Fibroblast of lung (primary cell): ENCODE measurements around the gene CFAP74. TPM values are rescaled to one million over a fixed set of nuclear protein-coding genes. Genes with fewer than 3 reads are reported as not detected.

ENCODE experiments used
- DNase-seq, 2 donors: peaks; one replicate each; pipeline versions ENCODE4 v3.0.0 to v3.0.0-alpha.2; 2010; ENCODE audit warnings: low read depth in 2 of 2
- H2AFZ ChIP-seq: 2 replicates; pipeline ENCODE4 v1.5.1; 2012; ENCODE audit warnings: low read length, control low read depth, inconsistent platforms
- H3K27ac ChIP-seq: 2 replicates; pipeline ENCODE4 v1.5.1; 2011; ENCODE audit warnings: low read length, control low read depth; ENCODE audit not compliant: insufficient read depth
- H3K27me3 ChIP-seq: 2 replicates; pipeline ENCODE4 v1.5.1; 2011; ENCODE audit warnings: mild to moderate bottlenecking, low read length; ENCODE audit not compliant: control insufficient read depth, insufficient read depth
- H3K36me3 ChIP-seq: 2 replicates; pipeline ENCODE4 v1.5.1; 2011; ENCODE audit warnings: low read length; ENCODE audit not compliant: control insufficient read depth, insufficient read depth
- H3K4me1 ChIP-seq: 2 replicates; pipeline ENCODE4 v1.5.1; 2011; ENCODE audit warnings: low read length; ENCODE audit not compliant: control insufficient read depth, insufficient read depth; ENCODE audit errors: extremely low read depth
- H3K4me2 ChIP-seq: 2 replicates; pipeline ENCODE4 v1.5.1; 2011; ENCODE audit warnings: low read length, control low read depth; ENCODE audit not compliant: insufficient read depth; ENCODE audit errors: extremely low read depth
- H3K4me3 ChIP-seq, 4 experiments: fragments of 200-600 bp in 1 of 4; sonication (generic) in 1 of 4; replicated peaks in 1 of 4; 2 replicates each; pipeline ENCODE4 v1.5.1; 2011 to 2016; ENCODE audit warnings: low read length in 4 of 4, low read depth in 3 of 4, mild to moderate bottlenecking in 3 of 4, control low read depth in 2 of 4, inconsistent platforms in 1 of 4, mixed read lengths in 1 of 4; ENCODE audit not compliant: insufficient read depth in 1 of 4; ENCODE audit errors: control extremely low read depth in 1 of 4
- H3K79me2 ChIP-seq: 2 replicates; pipeline ENCODE4 v1.5.1; 2012; ENCODE audit warnings: mild to moderate bottlenecking, low read length, inconsistent platforms; ENCODE audit not compliant: control insufficient read depth, insufficient read depth
- H3K9ac ChIP-seq: 2 replicates; pipeline ENCODE4 v1.5.1; 2011; ENCODE audit warnings: mild to moderate bottlenecking, low read length, control low read depth; ENCODE audit not compliant: insufficient read depth
- H3K9me3 ChIP-seq: 2 replicates; pipeline ENCODE4 v1.5.1; 2012; ENCODE audit warnings: low read depth, low read length; ENCODE audit not compliant: control insufficient read depth, insufficient read depth
- H4K20me1 ChIP-seq: 2 replicates; pipeline ENCODE4 v1.5.1; 2011; ENCODE audit warnings: low read length; ENCODE audit not compliant: control insufficient read depth, insufficient read depth; ENCODE audit errors: extremely low read depth
- EZH2 ChIP-seq: IDR thresholded peaks from 2 replicates; pipeline ENCODE4 v1.5.1; 2012; ENCODE audit warnings: low read length, control low read depth, mild to moderate bottlenecking; ENCODE audit errors: missing control alignments
- polyA plus RNA-seq, 2 donors: library from polyadenylated mRNA; depleted of rRNA in 1 of 2; stranded (reverse) in 1 of 2; unstranded in 1 of 2; fragments of >200 nt; gene quantifications; 2 replicates each; pipeline ENCODE4 v1.2.1, GENCODE V29; 2011 to 2012; ENCODE audit warnings: missing spikeins in 1 of 2
- total RNA-seq: library from RNA; depleted of rRNA; stranded (reverse); fragments of >200 nt; gene quantifications from 2 replicates; pipeline ENCODE4 v1.2.1, GENCODE V29; 2014
- TF ChIP-seq, protein P1 (sequence below), 2 donors: IDR thresholded peaks in 1 of 2; conservative IDR thresholded peaks in 1 of 2; 1 replicate in 1 of 2; 2 replicates in 1 of 2; pipeline ENCODE4 v1.5.1; 2011 to 2012; ENCODE audit warnings: low read length in 2 of 2, control low read depth in 1 of 2, inconsistent platforms in 1 of 2, low read depth in 1 of 2, mild to moderate bottlenecking in 1 of 2

CFAP74 gene
- total and polyA plus RNA-seq, 2 donors (not counting 1 experiment from before 2014, with no cell fraction given), result not detected

- Histone ChIP-seq H3K36me3 (no peaks in the 10 kb centered on the region), H3K27ac (no peak overlapping the region), H3K79me2 (no peaks in the 10 kb centered on the region), H3K4me2 (no peak overlapping the region), H3K4me3 (no peak overlapping the region), H3K9me3 (no peaks in the 10 kb centered on the region), H3K27me3 (peaks cover 5% of the 10 kb centered on the region), H3K4me1 (no peaks in the 10 kb centered on the region), H2AFZ (no peak overlapping the region), H4K20me1 (no peaks in the 10 kb centered on the region), H3K9ac (no peak overlapping the region)
- TF ChIP-seq, protein P1, sequence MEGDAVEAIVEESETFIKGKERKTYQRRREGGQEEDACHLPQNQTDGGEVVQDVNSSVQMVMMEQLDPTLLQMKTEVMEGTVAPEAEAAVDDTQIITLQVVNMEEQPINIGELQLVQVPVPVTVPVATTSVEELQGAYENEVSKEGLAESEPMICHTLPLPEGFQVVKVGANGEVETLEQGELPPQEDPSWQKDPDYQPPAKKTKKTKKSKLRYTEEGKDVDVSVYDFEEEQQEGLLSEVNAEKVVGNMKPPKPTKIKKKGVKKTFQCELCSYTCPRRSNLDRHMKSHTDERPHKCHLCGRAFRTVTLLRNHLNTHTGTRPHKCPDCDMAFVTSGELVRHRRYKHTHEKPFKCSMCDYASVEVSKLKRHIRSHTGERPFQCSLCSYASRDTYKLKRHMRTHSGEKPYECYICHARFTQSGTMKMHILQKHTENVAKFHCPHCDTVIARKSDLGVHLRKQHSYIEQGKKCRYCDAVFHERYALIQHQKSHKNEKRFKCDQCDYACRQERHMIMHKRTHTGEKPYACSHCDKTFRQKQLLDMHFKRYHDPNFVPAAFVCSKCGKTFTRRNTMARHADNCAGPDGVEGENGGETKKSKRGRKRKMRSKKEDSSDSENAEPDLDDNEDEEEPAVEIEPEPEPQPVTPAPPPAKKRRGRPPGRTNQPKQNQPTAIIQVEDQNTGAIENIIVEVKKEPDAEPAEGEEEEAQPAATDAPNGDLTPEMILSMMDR (conservative IDR thresholded peaks at IDR 0.05 in 1 of 2, IDR thresholded peaks at IDR 0.05 in 1 of 2; ENCODE audit: low read depth in 1 of 2, low read length in 2 of 2), result no peak
- TF ChIP-seq EZH2, result no peak
- no peak for DNase-seq
Observed at GRCh38 chr1:1997576-1997975, 6.0 kb downstream of the CFAP74 start.

DNA sequence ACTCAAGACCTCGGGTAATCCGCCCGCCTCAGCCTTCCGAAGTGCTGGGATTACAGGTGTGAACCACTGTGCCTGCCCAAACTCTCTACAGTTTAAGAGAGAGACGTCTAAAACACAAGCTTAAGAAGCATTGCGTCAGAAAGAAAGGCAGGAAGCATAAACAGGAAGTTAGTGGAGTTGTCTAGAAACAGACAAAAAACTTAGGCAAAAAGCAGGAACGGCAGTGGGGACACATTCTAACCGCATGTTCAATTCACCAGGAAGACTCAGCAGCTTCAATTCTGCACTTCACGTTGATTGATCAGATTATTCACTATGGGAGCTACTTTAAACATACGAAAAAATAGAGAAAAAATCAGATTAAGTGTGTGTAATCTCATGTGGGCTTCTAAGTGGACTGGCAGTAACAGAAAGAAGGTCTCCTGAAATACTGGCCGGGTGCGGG lies 7.4 kb downstream of the CFAP74 start:
- no peak for TF ChIP-seq EZH2
- TF ChIP-seq, protein P1 (conservative IDR thresholded peaks at IDR 0.05 in 1 of 2, IDR thresholded peaks at IDR 0.05 in 1 of 2; ENCODE audit: low read depth in 1 of 2, low read length in 2 of 2), result no peak
- peak in 1 of 2 donors; percentile 44 for DNase-seq

GRCh38 chr1:1994536-1994935 lies 9.1 kb downstream of the CFAP74 start:
- no peaks in the 10 kb centered on the region for H3K36me3 ChIP-seq
- no peaks in the 10 kb centered on the region for H3K9me3 ChIP-seq
- H3K9ac ChIP-seq, result no peak overlapping the region
- H4K20me1 ChIP-seq, result no peaks in the 10 kb centered on the region
- H3K27ac ChIP-seq, result no peak overlapping the region
- H2AFZ ChIP-seq, result no peak overlapping the region
- H3K27me3 ChIP-seq, result no peaks in the 10 kb centered on the region
- H3K4me1 ChIP-seq, result no peaks in the 10 kb centered on the region
- H3K4me2 ChIP-seq, result no peak overlapping the region
- no peaks in the 10 kb centered on the region for H3K79me2 ChIP-seq
- no peak for DNase-seq
- TF ChIP-seq, protein P1 (conservative IDR thresholded peaks at IDR 0.05 in 1 of 2, IDR thresholded peaks at IDR 0.05 in 1 of 2; ENCODE audit: low read depth in 1 of 2, low read length in 2 of 2), result no peak
- TF ChIP-seq EZH2, result no peak
- no peak overlapping the region for H3K4me3 ChIP-seq

More for the DNA sequence above, 7.4 kb downstream of the CFAP74 start:
- Histone ChIP-seq H3K4me1 (no peaks in the 10 kb centered on the region), H3K4me3 (no peak overlapping the region), H3K9ac (no peak overlapping the region), H3K27me3 (no peaks in the 10 kb centered on the region), H3K9me3 (no peaks in the 10 kb centered on the region), H4K20me1 (no peaks in the 10 kb centered on the region), H3K27ac (no peak overlapping the region), H3K4me2 (no peak overlapping the region), H2AFZ (peak overlapping the region; percentile 13), H3K79me2 (no peaks in the 10 kb centered on the region), H3K36me3 (no peaks in the 10 kb centered on the region)
